HCT116 (cell line): ENCODE measurements around the gene PIAS4. TPM values are rescaled to one million over a fixed set of nuclear protein-coding genes. Genes with fewer than 3 reads are reported as not detected.
A peak's percentile ranks its signal among the peaks of the same experiment; 100 is the strongest.

Experiments
- ATAC-seq: fragments of 200-7000 bp; cut with Tn5 transposase; 2 replicates; pipeline ENCODE4 v1.9.1; 2020; ENCODE audit warnings: mild to moderate bottlenecking, moderate library complexity
- BruUV-seq: library from RNA; stranded (reverse); fragments of 400-500 nt; replicated peaks from 2 replicates; lab custom pipeline; 2021; lab: Mats Ljungman, UMichigan
- CTCF ChIA-PET: fragments of 300-600 bp; sonication (Branson Sonifier 250); formaldehyde crosslinking; loops from one replicate; lab custom pipeline; 2021; ENCODE audit warnings: antibody characterized with exemption; lab: Charles Lee
- POLR2A ChIA-PET: fragments of 300-600, 350-600 bp; sonication (Branson Sonifier 250); formaldehyde crosslinking; loops from one replicate; lab custom pipeline; 2021; ENCODE audit warnings: antibody characterized with exemption; lab: Charles Lee
- RAD21 ChIA-PET, 2 experiments: fragments of 300-600 bp; sonication (Branson Sonifier 250); formaldehyde crosslinking; loops; one replicate each; lab custom pipeline; 2023; ENCODE audit warnings: low total read pairs in 2 of 2; ENCODE audit not compliant: uncharacterized antibody in 2 of 2, unreplicated experiment in 2 of 2, low non-redundant PET in 1 of 2; lab: Charles Lee
- DNase-seq: peaks from one replicate; pipeline ENCODE4 v3.0.0-alpha.2; 2010; ENCODE audit warnings: low read depth, low spot score
- H2AFZ ChIP-seq: fragments of 200-600 bp; shearing (Covaris generic), sonication (generic); 2 replicates; pipeline ENCODE4 v1.6.1; 2017; ENCODE audit warnings: low read depth, mixed run types, mixed read lengths, antibody characterized with exemption, low read length; ENCODE audit not compliant: poor library complexity, severe bottlenecking
- H3K27ac ChIP-seq: 2 replicates; pipeline ENCODE4 v1.5.1; 2012; ENCODE audit warnings: low read depth, low read length
- H3K27me3 ChIP-seq: fragments of 200-600 bp; sonication (generic); 2 replicates; pipeline ENCODE4 v1.6.1; 2016; ENCODE audit warnings: mixed run types, low read length, mixed read lengths; ENCODE audit not compliant: insufficient read depth
- H3K36me3 ChIP-seq, 2 experiments: fragments of 200-500 bp in 1 of 2; fragments of 200-600 bp in 1 of 2; sonication (Bioruptor generic) in 1 of 2; sonication (generic) in 1 of 2; 2 replicates each; pipeline versions ENCODE4 v1.5.1 to v1.6.1; 2014 to 2016; ENCODE audit warnings: low read length in 2 of 2, inconsistent platforms in 1 of 2, mixed read lengths in 1 of 2, mixed run types in 1 of 2; ENCODE audit not compliant: insufficient read depth in 2 of 2, control insufficient read depth in 1 of 2
- H3K4me1 ChIP-seq, 2 experiments: fragments of 200-600 bp in 1 of 2; sonication (generic) in 1 of 2; 2 replicates each; pipeline versions ENCODE4 v1.5.1 to v1.6.1; 2012 to 2017; ENCODE audit warnings: low read length in 2 of 2, inconsistent platforms in 1 of 2, mild to moderate bottlenecking in 1 of 2, mixed read lengths in 1 of 2, mixed run types in 1 of 2, moderate library complexity in 1 of 2; ENCODE audit not compliant: insufficient read depth in 2 of 2, control insufficient read depth in 1 of 2
- H3K4me2 ChIP-seq: fragments of 200-600 bp; sonication (generic); 2 replicates; pipeline ENCODE4 v1.6.1; 2017; ENCODE audit warnings: mixed run types, low read length, mixed read lengths
- H3K4me3 ChIP-seq, 2 experiments: fragments of 200-600 bp in 1 of 2; sonication (generic) in 1 of 2; replicated peaks in 1 of 2; 2 replicates each; pipeline ENCODE4 v1.5.1; 2011 to 2016; ENCODE audit warnings: low read length in 2 of 2, control low read depth in 1 of 2, low read depth in 1 of 2, mild to moderate bottlenecking in 1 of 2, mixed read lengths in 1 of 2, mixed run types in 1 of 2
- H3K79me2 ChIP-seq: fragments of 200-600 bp; sonication (generic); 2 replicates; pipeline ENCODE4 v1.6.1; 2017; ENCODE audit warnings: mild to moderate bottlenecking, mixed run types, low read length, moderate library complexity, mixed read lengths; ENCODE audit not compliant: insufficient read depth
- H3K9ac ChIP-seq: fragments of 200-600 bp; sonication (generic); 2 replicates; pipeline ENCODE4 v1.6.1; 2016; ENCODE audit warnings: low read length, mixed read lengths
- H3K9me2 ChIP-seq: fragments of 200-600 bp; sonication (generic), shearing (Covaris generic); 2 replicates; pipeline ENCODE4 v1.6.1; 2017; ENCODE audit warnings: mixed run types, mild to moderate bottlenecking, moderate library complexity; ENCODE audit not compliant: insufficient read depth
- H3K9me3 ChIP-seq, 2 experiments: fragments of 200-500 bp in 1 of 2; fragments of 200-600 bp in 1 of 2; sonication (Bioruptor generic) in 1 of 2; sonication (generic) in 1 of 2; 2 replicates each; pipeline ENCODE4 v1.6.1; 2014 to 2017; ENCODE audit warnings: low read length in 2 of 2, mixed read lengths in 2 of 2, inconsistent platforms in 1 of 2, low read depth in 1 of 2, mild to moderate bottlenecking in 1 of 2, mixed run types in 1 of 2, moderate library complexity in 1 of 2; ENCODE audit not compliant: control insufficient read depth in 1 of 2, insufficient read depth in 1 of 2
- H4K20me1 ChIP-seq: fragments of 200-600 bp; sonication (generic), shearing (Covaris generic); 2 replicates; pipeline ENCODE4 v1.6.1; 2017; ENCODE audit warnings: mixed run types, mild to moderate bottlenecking, moderate library complexity; ENCODE audit not compliant: insufficient read depth
- EGR1 ChIP-seq: IDR thresholded peaks from 2 replicates; pipeline ENCODE4 v1.6.1; 2012; ENCODE audit warnings: low read depth
- ELF1 ChIP-seq: IDR thresholded peaks from 2 replicates; pipeline ENCODE4 v1.6.1; 2012; ENCODE audit warnings: low read depth, borderline replicate concordance
- POLR2A ChIP-seq: IDR thresholded peaks from 2 replicates; pipeline ENCODE4 v1.7.0; 2011; ENCODE audit warnings: borderline replicate concordance; ENCODE audit not compliant: insufficient read depth, insufficient read length; ENCODE audit errors: extremely low read depth
- POLR2AphosphoS5 ChIP-seq: IDR thresholded peaks from 2 replicates; pipeline ENCODE4 v1.6.1; 2011; ENCODE audit warnings: mild to moderate bottlenecking, low read depth, low read length, moderate library complexity
- RAD21 ChIP-seq: IDR thresholded peaks from 2 replicates; pipeline ENCODE4 v1.6.1; 2012; ENCODE audit warnings: low read depth, mild to moderate bottlenecking
- YY1 ChIP-seq: IDR thresholded peaks from 2 replicates; pipeline ENCODE4 v1.6.1; 2011; ENCODE audit warnings: low read length, low read depth, moderate library complexity, mild to moderate bottlenecking; ENCODE audit not compliant: insufficient replicate concordance; ENCODE audit errors: extremely low read depth
- intact Hi-C: fragments of 100-400 bp; cut with micrococcal nuclease; formaldehyde crosslinking; loops from 2 replicates; pipeline ENCODE4 v1.10.0; 2022
- total RNA-seq: library from RNA; stranded (reverse); gene quantifications from one replicate; pipeline ENCODE4 v1.2.1, GENCODE V29; 2021; ENCODE audit not compliant: unreplicated experiment
- TF ChIP-seq, protein P1 (sequence below): IDR thresholded peaks from 2 replicates; pipeline ENCODE4 v1.6.1; 2012; ENCODE audit warnings: low read depth
- TF ChIP-seq, protein P2 (sequence below): IDR thresholded peaks from 2 replicates; pipeline ENCODE4 v1.6.1; 2012

The PIAS4 gene
- total RNA-seq, 1 experiment from 2014 or later = 28.4 TPM

DNA sequence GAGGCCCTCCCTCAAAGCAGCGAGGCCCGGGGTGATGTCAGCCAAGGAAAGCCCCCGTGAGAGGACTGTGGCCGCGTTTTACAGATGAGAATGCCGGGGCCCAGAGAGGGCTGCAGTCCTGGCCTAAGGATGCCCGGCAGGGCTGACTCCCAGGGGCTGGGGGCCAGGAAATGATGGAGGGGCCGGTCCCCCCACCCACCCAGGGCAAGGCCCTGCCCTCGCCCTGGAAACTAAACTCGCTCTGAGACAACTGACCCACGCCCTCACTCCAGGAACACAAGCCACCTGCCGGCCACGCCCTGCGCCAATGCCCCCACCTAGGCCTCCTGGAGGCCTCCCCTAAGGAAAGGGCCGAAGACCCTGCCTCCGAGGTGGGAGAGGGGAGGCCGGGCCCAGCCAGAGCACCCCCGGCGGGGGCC lies 51.9 kb downstream of the PIAS4 start:
- Histone ChIP-seq H3K9me2 (no peaks in the 10 kb centered on the region), H3K36me3 (peaks cover 0 to 11% of the 10 kb centered on the region in 2 experiments; a peak in 2 of 4 replicates), H3K27me3 (no peaks in the 10 kb centered on the region), H3K79me2 (peaks cover 98% of the 10 kb centered on the region), H3K4me2 (peak overlapping the region; percentile 91), H4K20me1 (peaks cover 11% of the 10 kb centered on the region; the same call in 1 of the 2 replicates), H3K4me3 (peak overlapping the region; percentile 36 to 50), H2AFZ (no peak overlapping the region), H3K9me3 (no peaks in the 10 kb centered on the region), H3K27ac (peak overlapping the region; percentile 96), H3K4me1 (peaks cover 57 to 66% of the 10 kb centered on the region in 2 experiments), H3K9ac (peak overlapping the region; percentile 62)
- ChIA-PET POLR2A (no interaction called here), CTCF (no interaction called here), RAD21 (no interaction called here)
- TF ChIP-seq POLR2AphosphoS5 (peak; percentile 47; the same call in 1 of the 2 replicates), RAD21 (no peak)
- intact Hi-C loops = no loop called here
- ATAC-seq = no peak
- no TSS peak for BruUV-seq
- DNase-seq = no peak

DNA sequence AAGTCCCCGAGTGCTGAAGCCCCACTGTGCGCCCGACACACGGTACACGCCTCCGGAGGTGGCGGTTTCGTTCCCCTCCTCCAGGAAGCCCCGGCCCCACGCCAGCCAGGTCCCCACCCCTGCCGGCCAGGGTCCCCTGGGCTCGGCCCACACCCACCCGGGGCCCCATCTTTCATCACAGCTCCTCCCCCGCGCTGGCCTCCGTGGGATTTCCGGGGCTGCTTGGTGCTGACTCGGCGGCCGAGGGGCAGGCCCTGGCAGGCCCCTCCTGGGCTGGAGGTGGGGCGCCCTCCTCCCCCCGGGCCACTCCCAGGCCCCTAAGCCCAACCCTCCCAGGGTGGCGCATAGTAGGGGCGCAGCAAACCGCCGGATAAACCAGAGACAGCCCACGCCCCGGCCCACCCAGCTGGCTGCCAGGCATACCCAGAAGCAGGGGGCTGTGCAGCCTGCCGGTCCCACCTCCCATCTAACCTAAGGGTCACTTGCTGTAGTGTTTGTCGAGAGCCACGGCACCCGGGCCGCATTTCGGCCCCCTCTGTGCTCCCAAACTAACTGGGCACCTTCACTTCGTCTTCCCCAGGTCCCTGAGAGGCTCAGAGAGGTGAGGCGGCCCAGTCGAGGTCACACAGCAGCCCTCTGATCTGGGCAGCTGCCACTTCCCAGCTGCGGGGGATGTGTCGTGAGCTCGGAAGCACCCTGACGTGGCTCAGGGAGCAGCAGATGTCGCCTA lies 52.5 kb downstream of the PIAS4 start:
- Histone ChIP-seq H3K4me3 (peak overlapping the region; percentile 36 to 50), H3K27ac (peak overlapping the region; percentile 96), H3K9ac (peak overlapping the region; percentile 62), H4K20me1 (peaks cover 11% of the 10 kb centered on the region; the same call in 1 of the 2 replicates), H3K4me2 (peak overlapping the region; percentile 91), H3K4me1 (peaks cover 57 to 66% of the 10 kb centered on the region in 2 experiments), H3K36me3 (peaks cover 0 to 11% of the 10 kb centered on the region in 2 experiments; a peak in 2 of 4 replicates), H3K9me2 (no peaks in the 10 kb centered on the region), H3K79me2 (peaks cover 98% of the 10 kb centered on the region), H3K9me3 (no peaks in the 10 kb centered on the region), H3K27me3 (no peaks in the 10 kb centered on the region), H2AFZ (no peak overlapping the region)
- TF ChIP-seq POLR2AphosphoS5 = 0 out of 2 replicates have a peak, but pooled peaks have one; percentile 13
- TF ChIP-seq POLR2A = no peak
- TF ChIP-seq EGR1 = peak; percentile 34; the same call in 1 of the 2 replicates
- TF ChIP-seq YY1 = no peak
- TF ChIP-seq ELF1 = no peak
- TF ChIP-seq, protein P1, sequence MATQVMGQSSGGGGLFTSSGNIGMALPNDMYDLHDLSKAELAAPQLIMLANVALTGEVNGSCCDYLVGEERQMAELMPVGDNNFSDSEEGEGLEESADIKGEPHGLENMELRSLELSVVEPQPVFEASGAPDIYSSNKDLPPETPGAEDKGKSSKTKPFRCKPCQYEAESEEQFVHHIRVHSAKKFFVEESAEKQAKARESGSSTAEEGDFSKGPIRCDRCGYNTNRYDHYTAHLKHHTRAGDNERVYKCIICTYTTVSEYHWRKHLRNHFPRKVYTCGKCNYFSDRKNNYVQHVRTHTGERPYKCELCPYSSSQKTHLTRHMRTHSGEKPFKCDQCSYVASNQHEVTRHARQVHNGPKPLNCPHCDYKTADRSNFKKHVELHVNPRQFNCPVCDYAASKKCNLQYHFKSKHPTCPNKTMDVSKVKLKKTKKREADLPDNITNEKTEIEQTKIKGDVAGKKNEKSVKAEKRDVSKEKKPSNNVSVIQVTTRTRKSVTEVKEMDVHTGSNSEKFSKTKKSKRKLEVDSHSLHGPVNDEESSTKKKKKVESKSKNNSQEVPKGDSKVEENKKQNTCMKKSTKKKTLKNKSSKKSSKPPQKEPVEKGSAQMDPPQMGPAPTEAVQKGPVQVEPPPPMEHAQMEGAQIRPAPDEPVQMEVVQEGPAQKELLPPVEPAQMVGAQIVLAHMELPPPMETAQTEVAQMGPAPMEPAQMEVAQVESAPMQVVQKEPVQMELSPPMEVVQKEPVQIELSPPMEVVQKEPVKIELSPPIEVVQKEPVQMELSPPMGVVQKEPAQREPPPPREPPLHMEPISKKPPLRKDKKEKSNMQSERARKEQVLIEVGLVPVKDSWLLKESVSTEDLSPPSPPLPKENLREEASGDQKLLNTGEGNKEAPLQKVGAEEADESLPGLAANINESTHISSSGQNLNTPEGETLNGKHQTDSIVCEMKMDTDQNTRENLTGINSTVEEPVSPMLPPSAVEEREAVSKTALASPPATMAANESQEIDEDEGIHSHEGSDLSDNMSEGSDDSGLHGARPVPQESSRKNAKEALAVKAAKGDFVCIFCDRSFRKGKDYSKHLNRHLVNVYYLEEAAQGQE = no peak
- TF ChIP-seq, protein P2, sequence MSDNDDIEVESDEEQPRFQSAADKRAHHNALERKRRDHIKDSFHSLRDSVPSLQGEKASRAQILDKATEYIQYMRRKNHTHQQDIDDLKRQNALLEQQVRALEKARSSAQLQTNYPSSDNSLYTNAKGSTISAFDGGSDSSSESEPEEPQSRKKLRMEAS = no peak
- intact Hi-C loops = loop anchor here (5.0 to 10.0 kb wide), 3 partner anchors 75 to 355 kb away; partner anchors contain the start of genes PIP5K1C and TJP3
- RAD21 ChIA-PET = no interaction called here
- ATAC-seq = peak; percentile 17
- no peak for DNase-seq
- POLR2A ChIA-PET = no interaction called here
- BruUV-seq = no TSS peak
- CTCF ChIA-PET = no interaction called here
